NK-92 (cell line): ENCODE data around the gene SORCS2.

Experiments
- DNase-seq: peaks from one replicate; lab custom pipeline; 2025; ENCODE audit not compliant: unreplicated experiment; lab: John Stamatoyannopoulos, UW

Gene SORCS2

GRCh38 chr4:7262134-7262533 lies 69.8 kb downstream of the SORCS2 start:
- no peak for DNase-seq

DNA sequence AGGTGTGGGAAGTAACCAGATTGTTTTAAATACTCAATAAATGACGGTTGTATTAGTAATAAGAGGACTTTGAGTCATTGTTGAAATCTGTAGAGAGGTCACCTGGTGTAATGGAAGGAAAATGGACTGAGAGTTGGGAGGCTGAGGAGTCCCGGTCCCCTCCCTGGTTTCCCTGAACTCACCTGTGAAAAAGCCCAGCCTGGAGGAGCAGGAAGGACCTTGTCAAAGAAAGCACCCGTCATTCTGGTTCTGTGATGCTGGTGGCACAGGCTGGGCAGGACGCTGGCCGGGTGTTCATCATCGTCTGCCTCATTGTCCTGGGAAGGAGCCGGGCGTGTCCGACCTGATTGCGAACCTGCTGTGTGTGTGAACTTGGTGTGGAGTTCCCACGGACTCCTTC lies 70.8 kb downstream of the SORCS2 start:
- DNase-seq, result no peak

- no peak for DNase-seq
Observed at GRCh38 chr4:7264694-7265093, 72.4 kb downstream of the SORCS2 start.

DNA sequence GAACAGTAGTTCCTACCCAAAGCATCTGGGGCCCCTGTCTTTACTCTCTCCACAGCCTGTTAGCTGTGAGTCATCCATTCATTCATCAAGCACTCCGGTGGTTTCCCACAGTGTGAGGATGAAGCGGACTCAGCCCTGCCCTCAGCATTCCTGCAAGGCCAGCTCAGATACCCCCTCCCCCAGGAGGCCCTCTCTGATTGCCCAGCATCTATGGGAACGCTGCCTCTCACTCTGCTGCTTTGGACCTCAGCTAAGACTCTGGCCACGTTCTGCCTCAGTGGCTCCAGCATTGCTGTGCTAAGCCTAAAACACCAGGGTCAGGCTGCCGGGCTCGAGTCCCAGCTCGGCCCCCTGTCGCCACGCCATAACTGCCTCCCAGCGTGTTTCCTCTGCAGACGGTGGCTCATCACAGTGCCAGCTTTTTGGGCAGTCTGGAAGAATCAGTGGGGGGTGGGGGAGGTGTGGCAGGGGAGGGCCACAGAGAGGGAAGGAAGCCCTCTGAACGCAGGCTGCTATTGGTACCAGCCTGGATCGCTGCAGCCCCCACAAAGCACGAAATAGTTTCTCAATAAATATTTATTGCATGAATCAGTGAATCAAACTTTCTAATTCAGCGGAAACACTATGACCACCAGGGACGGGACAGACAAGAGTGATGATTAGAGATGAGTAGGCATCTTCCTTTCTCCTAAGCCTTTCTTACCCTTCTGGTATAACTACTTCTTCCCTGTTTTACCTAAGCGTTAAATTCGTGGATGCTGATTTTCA lies 74.4 kb downstream of the SORCS2 start:
- no peak for DNase-seq

DNA sequence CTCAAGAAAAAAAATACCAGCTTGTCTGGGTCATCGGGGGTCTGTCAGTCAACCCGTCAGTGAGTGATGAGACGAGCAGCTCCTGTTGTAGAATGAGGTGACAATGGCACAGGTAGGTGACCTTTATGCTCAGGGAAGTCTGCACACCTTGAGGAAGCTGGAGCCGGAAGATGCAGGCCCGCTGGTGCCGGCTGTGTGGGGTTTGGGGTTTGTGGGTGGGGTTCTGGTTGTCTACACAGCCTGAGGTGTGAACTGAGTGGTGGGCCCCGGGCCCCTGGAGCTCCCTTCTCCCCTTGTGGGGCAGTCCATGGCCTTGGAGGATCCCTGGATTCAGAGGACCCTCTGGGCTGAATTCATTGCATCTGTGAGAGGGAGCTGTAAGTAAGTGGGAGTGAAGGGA lies 75.5 kb downstream of the SORCS2 start:
- DNase-seq, result no peak

DNA sequence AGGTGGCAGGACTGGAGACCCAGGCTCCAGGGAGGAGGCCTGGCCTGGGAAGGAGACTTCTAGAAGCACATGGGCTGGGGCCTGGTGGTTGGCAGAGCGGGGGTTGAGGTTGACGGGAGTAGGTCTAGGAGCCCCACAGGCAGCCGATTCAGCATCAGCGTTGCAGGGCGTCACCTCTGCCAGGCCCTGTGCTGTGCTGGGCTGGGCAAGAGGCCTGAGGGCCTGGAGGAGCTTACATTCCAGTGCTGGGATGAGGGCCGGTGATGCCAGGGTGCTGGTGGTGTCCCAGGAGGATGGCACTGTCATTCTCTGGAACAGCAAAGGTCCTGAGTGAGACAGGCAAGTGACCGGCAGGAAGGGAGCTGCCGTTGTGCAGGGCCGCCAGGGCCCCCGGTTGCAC lies 76.6 kb downstream of the SORCS2 start:
- DNase-seq, result no peak

GRCh38 chr4:7270121-7270520 lies 77.8 kb downstream of the SORCS2 start:
- DNase-seq, result no peak

DNA sequence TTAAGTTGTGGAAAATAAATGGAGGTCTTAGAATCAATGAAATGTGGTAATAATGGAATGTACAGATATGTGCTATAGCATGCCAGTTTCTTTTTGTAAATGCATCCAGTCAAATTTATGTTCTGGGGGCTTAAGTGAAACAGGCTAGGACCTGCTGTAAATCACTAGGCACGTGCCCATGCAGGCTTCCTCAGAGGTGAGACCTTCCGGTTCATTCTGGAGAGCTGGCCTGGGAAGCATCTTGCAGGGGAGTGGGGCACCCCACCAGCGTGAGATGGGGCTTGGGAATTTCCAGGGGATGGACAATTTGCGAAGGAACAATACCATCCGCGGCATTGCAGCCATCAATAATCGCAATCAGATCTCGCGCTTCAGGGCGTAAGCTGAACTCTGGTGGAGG lies 80.1 kb downstream of the SORCS2 start:
- no peak for DNase-seq

DNA sequence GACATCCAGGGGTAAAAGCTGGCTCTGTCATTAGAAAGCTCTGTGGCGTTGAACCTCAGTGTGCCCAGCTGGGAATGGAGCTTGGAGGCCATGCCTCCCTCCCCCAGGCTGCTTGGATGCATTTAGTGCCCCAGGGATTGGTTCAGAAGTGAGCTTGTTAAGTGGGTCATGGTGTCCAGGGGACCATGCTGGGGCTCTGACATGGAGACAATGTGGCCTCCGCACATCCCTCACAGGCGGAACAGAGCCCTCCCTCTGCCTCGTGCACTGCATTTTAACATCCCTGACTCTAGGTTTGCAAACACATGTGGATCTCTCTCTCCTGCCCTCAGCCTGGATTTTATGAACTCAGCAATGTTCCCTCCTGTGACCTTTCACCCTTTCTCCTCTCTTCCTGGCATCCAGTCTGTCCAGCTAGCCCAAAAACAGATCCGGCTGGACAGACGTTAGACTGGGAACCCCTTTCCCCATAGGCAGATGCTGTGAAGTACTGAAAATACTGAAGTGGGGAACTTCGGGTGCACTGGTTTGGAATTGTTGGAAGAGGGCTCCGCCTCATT lies 81.5 kb downstream of the SORCS2 start:
- DNase-seq, result no peak

- DNase-seq, result no peak
Observed at GRCh38 chr4:7275067-7275466, 82.7 kb downstream of the SORCS2 start.

DNA sequence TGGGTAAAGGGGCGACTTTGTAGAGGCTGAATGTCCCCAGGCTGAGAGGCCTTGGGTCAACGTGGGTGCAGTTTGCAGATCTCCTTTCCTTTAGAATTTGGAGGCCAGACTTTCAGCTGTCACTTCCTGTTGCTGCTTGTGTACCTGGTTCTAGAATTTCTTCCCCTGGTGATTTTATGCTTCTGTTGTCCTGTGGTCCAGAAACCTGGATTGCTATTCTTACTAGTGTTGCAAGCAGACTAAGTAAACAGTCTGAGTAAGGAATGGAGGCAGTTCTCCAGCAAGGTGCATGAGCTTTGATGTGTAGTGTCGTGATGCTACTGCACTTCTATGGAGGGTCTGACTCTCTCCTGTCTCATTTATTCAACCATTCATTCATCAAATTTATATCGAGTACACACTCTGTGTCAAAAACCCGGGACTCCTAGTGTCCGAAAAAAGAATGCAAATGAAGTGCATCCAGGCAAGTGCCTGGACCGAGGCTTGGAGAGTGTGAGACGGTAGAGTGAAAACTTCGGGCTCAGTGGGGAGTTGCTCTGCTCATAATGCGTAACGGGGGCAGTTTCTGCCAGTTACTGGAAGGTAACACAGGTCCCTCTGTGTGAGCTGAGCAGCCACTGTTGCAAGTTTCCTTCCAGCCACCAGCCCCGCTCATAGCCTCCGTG lies 83.3 kb downstream of the SORCS2 start:
- no peak for DNase-seq

GRCh38 chr4:7276515-7276914 lies 84.2 kb downstream of the SORCS2 start:
- DNase-seq, result no peak

DNA sequence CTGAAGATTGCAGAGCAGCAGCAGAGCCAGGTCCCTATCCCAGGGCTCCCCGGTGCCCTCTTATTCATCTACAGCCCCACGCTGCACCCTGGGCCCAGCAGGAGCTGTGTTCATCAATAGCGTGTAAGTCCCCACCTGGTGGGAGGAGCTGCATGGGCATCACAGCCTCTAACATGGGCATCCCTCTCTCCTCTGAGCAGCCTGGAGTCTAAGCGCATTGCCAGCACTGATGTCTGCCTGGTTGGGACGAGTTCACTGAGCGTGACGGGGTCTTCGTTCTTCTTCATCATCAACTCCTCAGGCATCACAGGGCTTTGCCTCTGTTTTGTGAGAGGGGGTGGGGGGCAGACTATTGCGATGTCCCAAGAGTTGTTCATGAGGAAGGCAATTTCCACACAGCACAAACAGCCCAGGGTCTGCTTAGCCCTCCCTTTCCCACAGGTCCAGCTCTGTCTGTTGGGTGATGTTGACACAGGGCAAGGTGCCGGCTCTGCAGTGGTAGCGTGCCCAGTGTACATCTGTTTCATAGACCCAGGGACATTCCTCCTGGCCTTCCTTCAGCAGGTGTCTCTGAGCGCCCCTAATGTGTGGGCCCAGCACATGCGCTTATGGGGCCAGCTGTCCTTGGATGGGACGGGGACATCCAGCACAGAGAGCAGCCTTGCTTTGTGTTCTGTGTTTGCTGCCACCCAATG lies 85.9 kb downstream of the SORCS2 start:
- DNase-seq, result no peak

DNA sequence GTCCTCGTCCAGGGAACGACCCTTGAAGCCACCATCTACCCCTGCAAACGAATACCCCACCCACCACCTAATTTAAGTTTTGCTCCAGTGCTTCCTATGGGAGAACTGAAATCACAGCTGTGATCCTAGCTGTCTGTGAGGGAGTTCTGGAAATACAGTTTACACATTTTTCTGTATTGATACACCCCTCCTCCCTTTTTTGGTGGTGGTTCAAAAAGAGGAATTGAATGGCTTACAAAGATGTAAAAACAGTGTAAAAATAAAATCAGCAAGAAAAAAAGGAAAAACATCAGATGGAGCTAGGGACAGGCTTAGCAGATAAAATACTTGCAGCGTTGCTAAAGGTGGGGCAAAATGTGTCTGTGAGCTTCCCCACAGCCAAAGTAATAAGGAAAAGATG lies 86.6 kb downstream of the SORCS2 start:
- DNase-seq, result no peak

- no peak for DNase-seq
Observed at GRCh38 chr4:7279902-7280301, 87.6 kb downstream of the SORCS2 start.

DNA sequence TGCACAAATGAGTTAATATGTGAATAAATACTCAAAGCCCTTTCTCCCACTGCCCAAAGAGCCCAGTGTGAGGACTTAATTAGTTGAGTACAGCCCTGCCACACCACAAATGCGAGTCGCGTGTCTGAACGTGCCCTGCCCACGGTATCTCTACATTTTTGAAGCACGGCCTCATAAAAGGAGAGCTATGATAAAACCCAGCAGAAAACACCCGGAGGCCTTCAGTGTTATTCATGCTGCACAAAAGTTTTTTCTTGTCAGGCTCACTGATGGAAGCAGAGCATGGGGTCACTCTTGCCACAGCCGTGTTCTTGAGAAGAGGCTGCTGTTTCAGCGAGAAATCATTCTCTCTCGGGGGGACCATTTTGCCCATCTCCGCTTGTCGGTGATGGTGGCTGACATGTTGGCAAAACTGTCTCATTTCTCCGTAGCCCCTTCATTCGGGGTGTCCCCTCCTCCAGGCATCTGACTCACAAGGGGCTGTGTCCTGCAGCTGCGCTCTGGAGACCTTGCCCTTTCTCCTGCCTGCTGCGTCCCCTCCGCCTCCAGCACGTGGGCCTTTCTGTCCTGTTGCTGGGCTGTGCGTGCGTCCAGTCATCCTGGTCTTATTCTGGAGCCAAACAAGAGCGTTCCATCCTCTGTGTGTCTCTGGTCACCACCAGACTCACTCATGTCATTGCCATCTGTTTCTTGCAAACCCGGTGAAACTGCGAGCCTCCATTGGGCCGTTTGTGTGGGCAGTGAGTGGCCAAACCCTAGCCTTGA lies 88.8 kb downstream of the SORCS2 start:
- no peak for DNase-seq

GRCh38 chr4:7281691-7282665 lies 89.6 kb downstream of the SORCS2 start:
- no peak for DNase-seq

DNA sequence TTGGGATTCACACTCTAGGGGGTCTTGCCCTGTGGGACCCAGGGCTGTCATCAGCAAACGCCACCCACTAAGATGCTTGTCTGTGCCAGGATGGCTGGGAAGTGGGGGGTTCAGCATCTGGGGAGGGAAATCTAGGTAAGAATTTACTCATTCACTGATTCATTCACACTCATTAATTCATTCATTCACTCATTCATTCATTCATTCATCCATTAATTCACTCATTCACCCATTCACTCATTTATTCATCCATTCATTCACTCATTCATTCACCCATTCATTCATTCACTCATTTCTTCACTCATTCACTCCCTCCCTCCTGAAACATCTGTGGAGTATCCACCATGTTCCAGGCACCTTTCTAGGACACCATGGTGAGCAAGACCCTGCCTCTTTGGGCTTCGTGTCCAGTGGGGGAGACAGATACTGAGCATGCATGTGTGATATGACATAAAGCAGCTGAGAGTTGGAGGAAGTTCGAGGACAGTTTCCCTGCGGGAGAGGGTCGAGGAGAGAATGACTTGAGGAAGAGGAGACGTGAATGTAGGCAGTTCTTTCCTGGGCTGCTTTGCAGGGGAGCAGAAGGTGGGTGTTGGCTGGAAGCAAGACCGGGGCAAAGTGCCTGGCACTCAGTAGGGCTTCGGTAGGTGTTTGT lies 90.6 kb downstream of the SORCS2 start:
- DNase-seq, result no peak
